Measurements from ENCODE around the gene SEPTIN8.

GRCh38 chr5:132808866-132809265, 31.8 kb upstream of the SEPTIN8 start:
- TF ChIP-seq CREB1 (IDR thresholded peaks at IDR 0.05) (no peak), TAF1 (IDR thresholded peaks at IDR 0.05; ENCODE audit: low read depth, low read length) (no peak), SIX5 (IDR thresholded peaks at IDR 0.05; ENCODE audit: low read depth, low read length) (no peak), CTCF (IDR thresholded peaks at IDR 0.05; ENCODE audit: control extremely low read depth in 1 of 3, insufficient read depth in 1 of 3, low read depth in 1 of 3, low read length in 3 of 3) (no peak), POLR2A (IDR thresholded peaks at IDR 0.05; ENCODE audit: control extremely low read depth in 1 of 2, low read depth in 2 of 2, low read length in 2 of 2) (no peak), EGR1 (IDR thresholded peaks at IDR 0.05; ENCODE audit: borderline replicate concordance, low read depth, low read length) (no peak), EP300 (IDR thresholded peaks at IDR 0.05; ENCODE audit: borderline replicate concordance in 1 of 2, low read depth in 2 of 2, low read length in 2 of 2) (no peak), POLR2AphosphoS5 (IDR thresholded peaks at IDR 0.05; ENCODE audit: low read depth, low read length) (no peak), CHD1 (IDR thresholded peaks at IDR 0.05; ENCODE audit: low read depth, low read length) (no peak), ZNF274 (IDR thresholded peaks at IDR 0.05; ENCODE audit: borderline replicate concordance, extremely low read depth, low read length) (no peak), SP4 (IDR thresholded peaks at IDR 0.05; ENCODE audit: low read length) (no peak)

All from H1 (cell line).